Progenitor cell of endocrine pancreas (in vitro differentiated cells): ENCODE results near the gene MRGPRD. TPM values are rescaled to one million over a fixed set of nuclear protein-coding genes. Genes with fewer than 3 reads are reported as not detected.

Experiments
- DNase-seq: peaks from one replicate; pipeline ENCODE4 v3.0.0; 2021; ENCODE audit warnings: low spot score; ENCODE audit not compliant: unreplicated experiment
- H3K27ac Mint-ChIP-seq: 2 replicates; pipeline ENCODE4 v1.8.0; 2021; ENCODE audit warnings: mild to moderate bottlenecking, moderate library complexity, mixed read lengths
- H3K27me3 Mint-ChIP-seq: 2 replicates; pipeline ENCODE4 v1.8.0; 2021; ENCODE audit warnings: mixed read lengths
- H3K36me3 Mint-ChIP-seq: 2 replicates; pipeline ENCODE4 v1.8.0; 2022; ENCODE audit warnings: mixed read lengths; ENCODE audit not compliant: insufficient read depth
- H3K4me1 Mint-ChIP-seq: 2 replicates; pipeline ENCODE4 v1.8.0; 2021; ENCODE audit warnings: low read depth, mixed read lengths
- H3K4me3 Mint-ChIP-seq: 2 replicates; pipeline ENCODE4 v1.8.0; 2021; ENCODE audit warnings: low read depth, mild to moderate bottlenecking, moderate library complexity, mixed read lengths
- H3K9me3 Mint-ChIP-seq: 2 replicates; pipeline ENCODE4 v1.8.0; 2021; ENCODE audit warnings: low read depth, mixed read lengths
- total RNA-seq: library from RNA; stranded (reverse); gene quantifications from 2 replicates; pipeline ENCODE4 v1.2.1, GENCODE V29; 2021
- TF ChIP-seq, protein P1 (sequence below): fragments of 200-600 bp; sonication (generic); IDR thresholded peaks from one replicate; pipeline ENCODE4 v1.5.0; 2021; ENCODE audit warnings: antibody characterized with exemption, mild to moderate bottlenecking; ENCODE audit not compliant: unreplicated experiment

The MRGPRD gene
- total RNA-seq, 1 donor from 2014 or later, result not detected

DNA sequence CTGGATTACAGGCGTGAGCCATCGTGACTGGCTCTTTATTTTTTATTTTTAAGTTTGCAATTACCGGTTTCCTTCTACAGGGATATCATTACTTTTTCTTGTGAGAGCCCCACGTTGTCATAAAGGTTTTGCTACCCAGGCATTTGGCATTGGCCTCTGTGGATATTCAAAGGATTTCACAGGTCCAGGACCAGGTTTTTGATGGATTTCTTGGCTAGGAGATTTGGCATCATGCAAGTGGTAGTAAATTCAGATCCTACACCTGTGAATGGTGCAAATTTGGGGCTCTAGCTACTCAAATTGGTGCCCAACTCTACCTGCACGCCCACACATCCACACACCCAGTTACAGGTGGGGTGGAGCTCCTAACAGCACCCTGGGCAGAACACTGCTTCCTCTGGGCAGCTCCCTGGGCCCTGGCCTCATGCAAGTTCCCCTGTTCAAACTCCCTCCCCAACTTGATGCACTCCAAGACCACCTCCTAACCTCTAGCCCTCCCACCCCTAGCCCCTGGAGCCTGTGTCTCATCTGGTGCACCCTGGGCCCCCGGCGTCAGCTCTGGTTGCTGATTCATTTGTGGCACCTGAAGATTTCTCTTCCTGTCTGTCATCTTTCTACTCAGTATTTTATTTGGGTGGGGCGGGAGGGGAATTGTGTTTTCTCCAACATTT, 9.3 kb upstream of the MRGPRD start:
- Mint-ChIP-seq H3K9me3 (peaks cover 13% of the 10 kb centered on the region), H3K27ac (no peak overlapping the region), H3K36me3 (no peaks in the 10 kb centered on the region), H3K4me3 (no peak overlapping the region), H3K27me3 (peaks cover 29% of the 10 kb centered on the region), H3K4me1 (no peaks in the 10 kb centered on the region)
- TF ChIP-seq, protein P1, sequence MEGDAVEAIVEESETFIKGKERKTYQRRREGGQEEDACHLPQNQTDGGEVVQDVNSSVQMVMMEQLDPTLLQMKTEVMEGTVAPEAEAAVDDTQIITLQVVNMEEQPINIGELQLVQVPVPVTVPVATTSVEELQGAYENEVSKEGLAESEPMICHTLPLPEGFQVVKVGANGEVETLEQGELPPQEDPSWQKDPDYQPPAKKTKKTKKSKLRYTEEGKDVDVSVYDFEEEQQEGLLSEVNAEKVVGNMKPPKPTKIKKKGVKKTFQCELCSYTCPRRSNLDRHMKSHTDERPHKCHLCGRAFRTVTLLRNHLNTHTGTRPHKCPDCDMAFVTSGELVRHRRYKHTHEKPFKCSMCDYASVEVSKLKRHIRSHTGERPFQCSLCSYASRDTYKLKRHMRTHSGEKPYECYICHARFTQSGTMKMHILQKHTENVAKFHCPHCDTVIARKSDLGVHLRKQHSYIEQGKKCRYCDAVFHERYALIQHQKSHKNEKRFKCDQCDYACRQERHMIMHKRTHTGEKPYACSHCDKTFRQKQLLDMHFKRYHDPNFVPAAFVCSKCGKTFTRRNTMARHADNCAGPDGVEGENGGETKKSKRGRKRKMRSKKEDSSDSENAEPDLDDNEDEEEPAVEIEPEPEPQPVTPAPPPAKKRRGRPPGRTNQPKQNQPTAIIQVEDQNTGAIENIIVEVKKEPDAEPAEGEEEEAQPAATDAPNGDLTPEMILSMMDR, result no peak
- peak; percentile 5 for DNase-seq

DNA sequence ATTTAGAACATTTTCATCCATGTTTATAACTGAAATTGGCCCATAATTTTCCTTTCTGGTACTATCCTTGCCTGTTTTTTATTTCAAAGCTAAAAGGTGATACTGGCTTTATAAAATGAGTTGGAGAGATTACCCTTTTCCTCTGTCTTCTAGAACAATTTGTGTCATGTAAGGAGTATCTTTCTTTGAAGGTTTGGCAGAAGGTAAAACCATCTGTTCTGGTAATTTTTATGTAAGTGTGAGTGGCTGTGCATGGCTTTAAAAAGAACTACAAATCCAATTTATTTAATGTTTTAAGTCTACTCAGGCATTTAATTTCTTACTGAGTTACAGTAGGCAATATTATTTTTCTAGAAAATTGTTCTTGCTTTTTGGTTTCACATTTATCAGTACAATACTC, 7.7 kb upstream of the MRGPRD start:
- TF ChIP-seq, protein P1, result no peak
- no peak for DNase-seq
- Mint-ChIP-seq H3K4me3 (no peak overlapping the region), H3K4me1 (no peaks in the 10 kb centered on the region), H3K27me3 (peaks cover 24% of the 10 kb centered on the region), H3K27ac (no peak overlapping the region), H3K36me3 (no peaks in the 10 kb centered on the region), H3K9me3 (peaks cover 13% of the 10 kb centered on the region)

DNA sequence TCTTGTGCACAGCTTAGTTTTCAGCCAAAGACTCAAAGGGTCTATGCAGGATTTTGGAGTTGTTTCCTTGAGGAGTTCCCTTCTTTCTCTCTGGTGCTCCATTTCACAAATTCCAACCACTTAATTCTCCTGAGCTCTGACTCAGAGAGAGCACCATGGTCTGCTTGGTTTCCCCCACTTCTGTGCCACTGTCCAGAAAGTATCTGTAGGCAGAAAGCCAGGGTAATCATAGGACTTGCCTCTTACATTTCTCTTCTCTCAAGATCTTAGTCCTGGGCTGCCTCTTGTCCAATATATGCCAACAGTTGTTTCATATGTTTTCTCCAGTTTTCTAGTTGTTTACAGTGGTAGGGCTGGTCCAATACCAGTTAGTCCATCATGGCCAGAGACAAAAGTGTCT, 6.4 kb upstream of the MRGPRD start:
- Mint-ChIP-seq H3K27ac (no peak overlapping the region), H3K4me1 (no peaks in the 10 kb centered on the region), H3K4me3 (no peak overlapping the region), H3K36me3 (no peaks in the 10 kb centered on the region), H3K9me3 (peaks cover 21% of the 10 kb centered on the region), H3K27me3 (peaks cover 19% of the 10 kb centered on the region)
- TF ChIP-seq, protein P1, result no peak
- no peak for DNase-seq

DNA sequence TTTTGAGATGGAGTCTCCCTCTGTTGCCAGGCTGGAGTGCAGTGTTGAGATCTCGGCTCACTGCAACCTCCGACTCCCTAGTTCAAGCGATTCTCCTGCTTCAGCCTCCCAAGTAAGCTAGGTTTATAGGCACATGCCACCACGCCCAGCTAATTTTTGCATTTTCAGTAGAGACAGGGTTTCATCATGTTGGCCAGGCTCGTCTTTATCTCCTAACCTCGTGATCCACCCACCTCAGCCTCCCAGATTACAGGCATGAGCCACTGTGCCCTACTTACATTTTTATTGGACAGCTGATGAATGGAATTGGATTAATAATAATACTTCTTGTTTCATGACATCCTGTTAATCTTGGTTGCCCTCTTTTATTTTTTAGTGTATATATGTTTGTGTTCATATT, 3.0 kb upstream of the MRGPRD start:
- Mint-ChIP-seq H3K4me1 (no peaks in the 10 kb centered on the region), H3K27ac (no peak overlapping the region), H3K4me3 (no peak overlapping the region), H3K27me3 (peaks cover 12% of the 10 kb centered on the region), H3K9me3 (peaks cover 25% of the 10 kb centered on the region), H3K36me3 (no peaks in the 10 kb centered on the region)
- TF ChIP-seq, protein P1, result no peak
- no peak for DNase-seq

DNA sequence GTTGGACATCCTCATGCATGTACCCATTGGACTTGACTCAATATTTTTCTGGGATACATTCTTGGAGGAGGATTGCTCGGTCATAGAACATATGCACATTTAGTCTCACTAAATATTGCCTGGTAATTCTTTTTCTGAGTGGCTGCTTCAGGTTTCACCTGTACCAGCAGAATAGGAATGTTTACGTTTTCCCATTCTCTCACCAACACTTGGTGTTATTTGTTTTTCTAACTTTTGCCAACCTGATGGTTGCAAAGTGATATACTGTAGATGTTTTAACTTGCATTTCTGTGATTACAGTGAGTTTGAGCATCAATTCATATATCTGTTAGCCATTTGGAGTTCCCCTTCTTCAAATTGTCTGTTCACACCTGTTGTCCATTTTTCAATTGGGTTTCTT, 1.3 kb upstream of the MRGPRD start:
- Mint-ChIP-seq H3K4me3 (no peak overlapping the region), H3K27ac (no peak overlapping the region), H3K9me3 (peaks cover 21% of the 10 kb centered on the region), H3K4me1 (no peaks in the 10 kb centered on the region), H3K27me3 (peaks cover 11% of the 10 kb centered on the region), H3K36me3 (no peaks in the 10 kb centered on the region)
- TF ChIP-seq, protein P1, result no peak
- DNase-seq, result no peak
